ENCODE results near the gene SUV39H1. TPM values are rescaled to one million over a fixed set of nuclear protein-coding genes. Genes with fewer than 3 reads are reported as not detected.

SUV39H1 gene
- total and polyA plus RNA-seq, 9 of the 15 experiments (the other 6 are each of a cell fraction or from before 2014, with no cell fraction given), result 4.7 to 34.7 (median 17.9) TPM

DNA sequence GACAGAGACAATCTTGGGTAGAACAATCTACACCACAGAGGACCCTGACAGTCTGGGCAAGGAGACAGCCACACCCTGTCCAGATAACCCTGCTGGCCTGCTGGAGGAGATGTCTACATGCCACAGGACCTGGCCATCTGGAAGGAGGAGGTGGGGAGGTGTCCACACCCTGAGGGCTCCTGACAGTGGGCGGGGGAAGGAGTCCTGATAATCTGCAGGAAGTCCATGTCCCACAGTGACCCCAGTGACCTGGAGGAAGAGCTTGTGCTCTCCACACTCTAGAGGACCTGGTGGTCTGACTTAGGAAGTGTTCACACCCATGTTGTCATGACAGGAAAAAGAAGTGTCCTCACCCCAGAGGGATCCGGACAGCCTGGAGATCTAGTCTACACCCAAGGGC lies 5.5 kb downstream of the SUV39H1 start (continued):
- no peak for TF ChIP-seq POLR3G (IDR thresholded peaks at IDR 0.05; ENCODE audit: extremely low read depth, insufficient read length, insufficient replicate concordance)
- TF ChIP-seq SREBF1 (IDR thresholded peaks at IDR 0.05; ENCODE audit: borderline replicate concordance, low read depth, low read length), result no peak
- TF ChIP-seq HMG20A (CRISPR knock-in tag; conservative IDR thresholded peaks at IDR 0.05), result no peak
- TF ChIP-seq FOXJ3 (CRISPR knock-in tag; IDR thresholded peaks at IDR 0.05), result no peak
- TF ChIP-seq, protein P1, sequence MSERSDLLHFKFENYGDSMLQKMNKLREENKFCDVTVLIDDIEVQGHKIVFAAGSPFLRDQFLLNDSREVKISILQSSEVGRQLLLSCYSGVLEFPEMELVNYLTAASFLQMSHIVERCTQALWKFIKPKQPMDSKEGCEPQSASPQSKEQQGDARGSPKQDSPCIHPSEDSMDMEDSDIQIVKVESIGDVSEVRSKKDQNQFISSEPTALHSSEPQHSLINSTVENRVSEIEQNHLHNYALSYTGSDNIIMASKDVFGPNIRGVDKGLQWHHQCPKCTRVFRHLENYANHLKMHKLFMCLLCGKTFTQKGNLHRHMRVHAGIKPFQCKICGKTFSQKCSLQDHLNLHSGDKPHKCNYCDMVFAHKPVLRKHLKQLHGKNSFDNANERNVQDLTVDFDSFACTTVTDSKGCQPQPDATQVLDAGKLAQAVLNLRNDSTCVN (CRISPR knock-in tag; IDR thresholded peaks at IDR 0.05), result no peak
- TF ChIP-seq CHD1 (IDR thresholded peaks at IDR 0.05; ENCODE audit: low read length), result no peak
- peak; percentile 61 for TF ChIP-seq HDAC3 (IDR thresholded peaks at IDR 0.05; ENCODE audit: borderline replicate concordance, partially characterized antibody)
- TF ChIP-seq NFE2L1 (tag; IDR thresholded peaks at IDR 0.05; ENCODE audit: borderline replicate concordance, low read depth), result no peak
- no peak for TF ChIP-seq TARDBP (IDR thresholded peaks at IDR 0.05)
- no peak for TF ChIP-seq ZC3H4 (CRISPR knock-in tag; IDR thresholded peaks at IDR 0.05; ENCODE audit: borderline replicate concordance)
- no peak for TF ChIP-seq KAT2B (IDR thresholded peaks at IDR 0.05; ENCODE audit: low read depth, low read length)
- no peak for TF ChIP-seq HDAC6 (IDR thresholded peaks at IDR 0.05; ENCODE audit: low read depth, low read length)
- no peak for TF ChIP-seq SRSF1 (IDR thresholded peaks at IDR 0.05; ENCODE audit: low read depth, low read length)
- no peak for TF ChIP-seq SOX6 (IDR thresholded peaks at IDR 0.05)
- TF ChIP-seq FIP1L1 (IDR thresholded peaks at IDR 0.05; ENCODE audit: low read depth, low read length, poor library complexity, severe bottlenecking), result no peak
- TF ChIP-seq ZNF212 (CRISPR knock-in tag; IDR thresholded peaks at IDR 0.05), result no peak
- TF ChIP-seq HIVEP1 (CRISPR knock-in tag; IDR thresholded peaks at IDR 0.05), result no peak
- no peak for TF ChIP-seq ILF3 (IDR thresholded peaks at IDR 0.05; ENCODE audit: borderline replicate concordance)
- no peak for TF ChIP-seq CEBPG (CRISPR knock-in tag; IDR thresholded peaks at IDR 0.05)
- no peak for TF ChIP-seq CEBPG (tag; conservative IDR thresholded peaks at IDR 0.05 in 1 of 2, IDR thresholded peaks at IDR 0.05 in 1 of 2)
- no peak for TF ChIP-seq ATF7 (IDR thresholded peaks at IDR 0.05)
- TF ChIP-seq DDX20 (tag; IDR thresholded peaks at IDR 0.05; ENCODE audit: low read depth), result no peak
- TF ChIP-seq, protein P2, sequence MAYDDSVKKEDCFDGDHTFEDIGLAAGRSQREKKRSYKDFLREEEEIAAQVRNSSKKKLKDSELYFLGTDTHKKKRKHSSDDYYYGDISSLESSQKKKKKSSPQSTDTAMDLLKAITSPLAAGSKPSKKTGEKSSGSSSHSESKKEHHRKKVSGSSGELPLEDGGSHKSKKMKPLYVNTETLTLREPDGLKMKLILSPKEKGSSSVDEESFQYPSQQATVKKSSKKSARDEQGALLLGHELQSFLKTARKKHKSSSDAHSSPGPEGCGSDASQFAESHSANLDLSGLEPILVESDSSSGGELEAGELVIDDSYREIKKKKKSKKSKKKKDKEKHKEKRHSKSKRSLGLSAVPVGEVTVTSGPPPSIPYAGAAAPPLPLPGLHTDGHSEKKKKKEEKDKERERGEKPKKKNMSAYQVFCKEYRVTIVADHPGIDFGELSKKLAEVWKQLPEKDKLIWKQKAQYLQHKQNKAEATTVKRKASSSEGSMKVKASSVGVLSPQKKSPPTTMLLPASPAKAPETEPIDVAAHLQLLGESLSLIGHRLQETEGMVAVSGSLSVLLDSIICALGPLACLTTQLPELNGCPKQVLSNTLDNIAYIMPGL (CRISPR knock-in tag; IDR thresholded peaks at IDR 0.05), result no peak
- TF ChIP-seq ARNT (IDR thresholded peaks at IDR 0.05), result no peak
- TF ChIP-seq EGR1 (conservative IDR thresholded peaks at IDR 0.05), result peak; percentile 34; the same call in 1 of the 2 replicates
- TF ChIP-seq ZBED1 (IDR thresholded peaks at IDR 0.05), result no peak
- TF ChIP-seq RHOXF2B (CRISPR knock-in tag; conservative IDR thresholded peaks at IDR 0.05), result no peak

All from K562 (cell line).